Nephron progenitor cell (in vitro differentiated cells): ENCODE measurements around the gene HOXC6.
A peak's percentile ranks its signal among the peaks of the same experiment; 100 is the strongest.

Source experiments
- DNase-seq: peaks from one replicate; pipeline ENCODE4 v3.0.0; 2021
- H3K27ac Mint-ChIP-seq: 2 replicates; pipeline ENCODE4 v1.8.0; 2021; ENCODE audit warnings: mild to moderate bottlenecking, moderate library complexity, mixed read lengths
- H3K27me3 Mint-ChIP-seq: 2 replicates; pipeline ENCODE4 v1.8.0; 2021; ENCODE audit warnings: mild to moderate bottlenecking, low read depth, mixed read lengths; ENCODE audit not compliant: poor library complexity
- H3K36me3 Mint-ChIP-seq: 2 replicates; pipeline ENCODE4 v1.8.0; 2021; ENCODE audit warnings: low read depth, mixed read lengths
- H3K4me1 Mint-ChIP-seq: 2 replicates; pipeline ENCODE4 v1.8.0; 2021; ENCODE audit warnings: mixed read lengths
- H3K4me3 Mint-ChIP-seq: 2 replicates; pipeline ENCODE4 v1.8.0; 2021; ENCODE audit warnings: mild to moderate bottlenecking, moderate library complexity, mixed read lengths
- H3K9me3 Mint-ChIP-seq: 2 replicates; pipeline ENCODE4 v1.8.0; 2021; ENCODE audit warnings: mild to moderate bottlenecking, moderate library complexity, mixed read lengths
- CTCF ChIP-seq: fragments of 200-600 bp; sonication (generic); IDR thresholded peaks from 2 replicates; pipeline ENCODE4 v1.5.0; 2021; ENCODE audit warnings: antibody characterized with exemption

HOXC6 gene

DNA sequence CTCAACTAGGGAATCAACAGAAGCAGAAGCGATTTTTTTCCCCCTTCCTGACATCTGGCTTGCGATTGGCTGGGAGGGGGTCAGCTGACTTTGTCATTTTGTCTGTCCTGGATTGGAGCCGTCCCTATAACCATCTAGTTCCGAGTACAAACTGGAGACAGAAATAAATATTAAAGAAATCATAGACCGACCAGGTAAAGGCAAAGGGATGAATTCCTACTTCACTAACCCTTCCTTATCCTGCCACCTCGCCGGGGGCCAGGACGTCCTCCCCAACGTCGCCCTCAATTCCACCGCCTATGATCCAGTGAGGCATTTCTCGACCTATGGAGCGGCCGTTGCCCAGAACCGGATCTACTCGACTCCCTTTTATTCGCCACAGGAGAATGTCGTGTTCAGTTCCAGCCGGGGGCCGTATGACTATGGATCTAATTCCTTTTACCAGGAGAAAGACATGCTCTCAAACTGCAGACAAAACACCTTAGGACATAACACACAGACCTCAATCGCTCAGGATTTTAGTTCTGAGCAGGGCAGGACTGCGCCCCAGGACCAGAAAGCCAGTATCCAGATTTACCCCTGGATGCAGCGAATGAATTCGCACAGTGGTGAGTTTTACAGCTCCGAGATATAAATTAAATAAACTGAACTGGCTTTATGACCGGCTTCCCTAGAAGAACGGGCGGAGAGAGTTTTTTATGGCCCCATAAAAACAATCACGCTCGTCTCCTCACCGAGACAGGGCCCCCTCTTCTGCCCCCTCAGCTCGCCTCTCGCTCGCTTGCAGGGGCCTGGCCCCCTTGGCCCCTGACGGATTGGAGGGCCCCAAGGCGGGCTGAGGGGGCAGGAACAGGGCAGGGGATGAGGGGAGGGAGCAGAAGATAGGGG is at the start of gene HOXC6:
Gene HOXC6 (plus strand): TSS at position 127 of the 888 bp plus-strand sequence. CDS start 82 bp downstream, at position 209.
- peaks cover 27% of the 10 kb centered on the region for H3K36me3 Mint-ChIP-seq
- no peaks in the 10 kb centered on the region for H3K9me3 Mint-ChIP-seq
- TF ChIP-seq CTCF: no peak
- peaks cover 93% of the 10 kb centered on the region for H3K4me1 Mint-ChIP-seq
- peak within 1 kb of the TSS; percentile 91 for H3K4me3 Mint-ChIP-seq
- peaks cover 2% of the 10 kb centered on the region for H3K27me3 Mint-ChIP-seq
- peak within 1 kb of the TSS; percentile 99 for H3K27ac Mint-ChIP-seq
- peak; percentile 40 for DNase-seq

GRCh38 chr12:53978477-53979356 is 49.5 kb upstream of the HOXC6 start:
- peaks cover 91% of the 10 kb centered on the region for H3K4me1 Mint-ChIP-seq
- peak overlapping the region; percentile 92 for H3K27ac Mint-ChIP-seq
- no peaks in the 10 kb centered on the region for H3K36me3 Mint-ChIP-seq
- DNase-seq: no peak
- no peak for TF ChIP-seq CTCF
- H3K27me3 Mint-ChIP-seq: peaks cover 96% of the 10 kb centered on the region
- H3K9me3 Mint-ChIP-seq: no peaks in the 10 kb centered on the region
- peak overlapping the region; percentile 98 for H3K4me3 Mint-ChIP-seq

DNA sequence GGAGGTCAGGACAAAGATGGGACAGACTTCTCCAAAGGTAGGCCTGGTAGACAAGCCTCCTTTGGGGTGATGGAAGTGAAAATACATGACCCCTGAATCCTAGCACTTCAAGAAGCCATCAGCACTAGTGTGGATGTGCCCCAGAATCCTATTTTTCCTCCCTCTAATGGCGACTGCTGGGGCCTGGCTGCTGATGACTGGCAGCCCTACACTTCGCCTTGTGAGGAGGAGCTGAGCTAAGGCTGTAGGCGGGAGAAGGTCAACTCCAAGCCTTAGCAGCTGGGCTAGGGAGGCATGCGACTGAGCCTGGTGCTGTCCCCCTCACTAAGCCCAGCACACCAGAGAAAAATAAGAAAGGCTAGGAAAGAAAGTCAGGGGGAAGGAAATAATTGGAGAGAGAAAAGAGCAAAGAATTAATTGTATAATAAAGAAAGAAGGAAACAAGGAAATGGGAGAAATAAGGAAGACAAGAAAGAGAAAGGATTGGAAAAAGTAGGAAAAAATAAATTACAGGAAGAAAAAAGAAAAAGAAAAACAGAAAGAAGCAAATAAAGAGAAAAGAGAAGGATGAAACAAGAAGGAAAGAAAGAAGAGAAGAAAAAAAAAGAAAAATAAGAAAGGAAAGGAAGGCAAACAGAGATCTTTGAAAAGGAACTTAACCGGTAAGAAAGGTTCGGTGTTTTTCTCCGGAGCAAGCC is 48.0 kb upstream of the HOXC6 start:
- H3K27me3 Mint-ChIP-seq: peaks cover 81% of the 10 kb centered on the region
- H3K36me3 Mint-ChIP-seq: no peaks in the 10 kb centered on the region
- no peak for TF ChIP-seq CTCF

DNA sequence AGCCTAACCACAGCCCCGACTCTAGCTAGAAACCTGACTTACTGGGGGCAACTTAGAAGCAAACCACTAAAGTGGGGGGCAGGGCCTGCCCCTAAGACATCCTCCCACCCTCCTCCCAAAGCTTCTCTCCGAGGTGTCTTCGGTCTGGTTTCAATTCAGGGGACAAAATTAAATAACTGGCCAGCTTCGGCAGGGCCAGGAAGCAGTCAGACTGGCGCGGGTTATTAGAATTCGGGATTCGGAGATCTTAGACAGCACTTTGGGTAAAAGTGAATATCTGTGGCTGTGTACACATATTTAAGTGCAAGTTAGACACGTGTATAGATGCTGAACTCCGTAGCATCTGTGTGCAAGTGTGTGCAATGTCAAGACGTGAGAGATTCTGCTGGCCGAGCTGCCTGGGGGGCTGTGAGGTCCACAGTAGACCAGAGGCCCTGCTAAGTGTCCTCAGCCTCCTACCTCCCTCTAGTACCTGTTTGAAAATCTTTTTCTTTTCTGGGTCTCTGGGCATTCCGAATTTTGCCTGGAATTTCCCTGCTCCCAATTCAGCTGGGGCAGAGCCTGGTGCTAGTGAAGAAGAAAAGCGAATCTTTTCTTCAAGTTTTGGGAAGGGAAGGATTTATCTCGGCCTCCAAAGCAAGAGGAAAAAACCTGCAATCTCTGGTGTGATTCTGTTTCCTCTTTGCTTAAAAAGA is 47.3 kb upstream of the HOXC6 start:
- Mint-ChIP-seq H3K27ac (no peak overlapping the region), H3K36me3 (no peaks in the 10 kb centered on the region), H3K27me3 (peaks cover 76% of the 10 kb centered on the region), H3K4me1 (peaks cover 80% of the 10 kb centered on the region), H3K4me3 (peak overlapping the region; percentile 98), H3K9me3 (no peaks in the 10 kb centered on the region)
- no peak for TF ChIP-seq CTCF
- DNase-seq: no peak

More for the DNA sequence above, 48.0 kb upstream of the HOXC6 start:
- no peak for DNase-seq
- Mint-ChIP-seq H3K27ac (peak overlapping the region; percentile 71), H3K9me3 (no peaks in the 10 kb centered on the region), H3K4me1 (peaks cover 87% of the 10 kb centered on the region), H3K4me3 (peak overlapping the region; percentile 98)
